Hypothalamus (tissue), 51 donors: Measurements from ENCODE around the gene CADPS2.
A peak's percentile ranks its signal among the peaks of the same experiment; 100 is the strongest.

ENCODE experiments used
- DNase-seq, 51 donors: peaks; one replicate each; lab custom pipeline; 2025; lab: John Stamatoyannopoulos, UW

CADPS2 gene

DNA sequence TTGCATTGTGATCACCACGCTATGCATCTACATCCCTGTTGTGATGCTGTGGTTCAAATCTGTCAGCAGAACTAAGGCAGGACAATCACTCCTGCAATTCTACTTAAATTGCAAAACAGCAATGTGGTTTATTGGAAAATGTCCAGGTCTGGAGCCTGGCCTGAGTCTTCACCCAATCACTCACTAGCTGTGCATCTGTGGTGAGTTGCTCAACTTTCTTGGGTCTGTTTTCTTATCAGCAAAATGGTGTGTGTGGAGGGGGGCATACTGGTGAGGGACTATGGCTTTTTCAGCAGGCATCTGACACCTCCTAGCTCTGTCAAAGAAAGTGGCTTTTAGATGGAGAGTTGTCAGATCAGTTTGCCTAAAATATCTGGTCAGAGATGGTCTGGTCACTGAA is 473.4 kb downstream of the CADPS2 start:
- DNase-seq: no peak

DNA sequence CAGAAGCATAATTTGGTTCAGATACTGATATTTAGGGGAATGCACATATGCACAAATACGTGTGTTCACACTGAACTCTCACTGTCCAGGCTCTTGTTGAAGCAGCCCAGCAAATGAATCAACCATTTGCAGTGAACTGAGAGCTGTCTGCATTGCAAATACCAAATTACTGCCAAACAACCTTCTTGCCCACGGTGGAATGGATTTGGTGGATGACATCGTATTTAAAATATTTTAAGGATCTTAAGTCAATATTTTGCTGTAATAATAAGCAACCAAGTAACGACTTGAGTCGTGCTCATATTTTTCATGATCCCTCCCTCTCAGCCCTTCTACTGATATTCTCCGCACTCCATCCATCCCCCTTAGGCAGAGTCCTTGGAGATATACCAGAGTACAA is 473.8 kb downstream of the CADPS2 start:
- DNase-seq: no peak

DNA sequence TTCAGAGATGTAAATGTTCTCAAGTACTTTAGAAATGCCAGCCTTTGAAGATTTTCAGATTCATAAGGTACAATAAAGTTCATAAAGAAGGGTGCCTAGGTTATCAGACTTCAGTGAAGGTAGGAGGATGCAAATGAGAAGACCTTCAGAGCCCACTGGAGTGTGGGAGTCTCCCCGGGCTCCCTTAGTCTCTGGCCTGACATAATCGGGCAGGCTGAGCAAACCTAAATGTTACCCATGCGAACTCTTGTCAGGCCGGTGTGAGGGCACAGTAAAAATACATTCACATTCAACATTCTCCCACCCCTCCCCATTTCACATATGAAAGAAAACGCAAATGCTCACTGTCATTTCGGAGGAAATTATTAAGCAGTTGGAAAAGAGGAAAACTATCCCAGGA is 479.1 kb downstream of the CADPS2 start:
- no peak for DNase-seq

DNA sequence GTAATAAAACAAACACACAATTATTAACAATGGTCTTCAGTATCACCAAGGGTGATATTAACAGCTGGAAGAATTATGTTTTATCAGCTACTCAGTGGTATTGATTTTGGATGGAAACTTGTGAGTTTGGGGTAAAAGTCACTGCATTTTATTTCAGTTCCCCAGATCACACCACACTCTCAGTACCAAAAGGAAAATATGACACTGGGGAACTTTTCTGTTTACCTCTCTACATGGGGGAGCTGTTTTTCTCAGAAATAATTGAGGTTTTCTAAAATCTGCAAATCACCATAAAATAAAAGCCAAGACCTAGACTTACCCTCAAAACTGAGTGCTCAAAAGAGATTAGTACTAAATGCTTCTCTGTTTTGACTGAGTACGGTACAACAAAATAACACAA is 483.1 kb downstream of the CADPS2 start:
- no peak for DNase-seq

DNA sequence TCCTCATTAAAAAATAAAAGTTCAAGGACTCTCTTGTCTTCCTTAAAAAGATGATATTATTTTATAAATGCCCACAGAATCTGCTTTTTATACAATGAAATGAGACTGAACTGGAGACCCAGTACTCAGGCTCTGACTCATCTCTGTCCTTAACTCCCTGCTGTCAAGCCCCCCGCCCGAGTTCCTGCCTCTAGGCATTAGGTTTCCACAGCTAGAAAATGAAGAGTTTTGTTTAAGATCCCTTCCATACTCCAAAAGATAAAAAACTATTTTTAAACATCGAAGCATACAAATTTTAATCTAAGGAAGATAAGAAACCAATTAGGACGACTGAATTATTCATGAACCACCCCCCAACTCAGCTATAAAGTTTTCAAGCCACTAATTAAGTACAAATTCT is 484.0 kb downstream of the CADPS2 start:
- no peak for DNase-seq

DNA sequence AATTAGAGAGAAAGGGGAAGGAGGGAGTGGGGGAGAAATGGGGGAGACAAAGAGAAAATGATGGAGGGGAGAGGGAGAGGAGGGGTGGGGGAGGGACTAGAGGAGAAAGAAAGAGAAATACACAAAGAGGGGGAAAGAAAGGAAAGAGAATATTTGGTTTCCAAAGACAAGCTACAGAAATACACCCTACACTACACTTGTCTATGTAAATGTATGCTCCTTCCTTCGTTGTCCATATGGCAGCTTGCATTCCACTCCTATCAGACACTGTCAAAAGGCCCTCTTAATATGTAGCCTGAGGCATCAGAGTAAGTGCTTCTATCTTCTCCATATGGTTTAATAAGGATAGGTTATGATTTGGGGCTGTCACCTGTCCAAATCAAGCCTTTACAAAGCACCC is 488.9 kb downstream of the CADPS2 start:
- no peak for DNase-seq

DNA sequence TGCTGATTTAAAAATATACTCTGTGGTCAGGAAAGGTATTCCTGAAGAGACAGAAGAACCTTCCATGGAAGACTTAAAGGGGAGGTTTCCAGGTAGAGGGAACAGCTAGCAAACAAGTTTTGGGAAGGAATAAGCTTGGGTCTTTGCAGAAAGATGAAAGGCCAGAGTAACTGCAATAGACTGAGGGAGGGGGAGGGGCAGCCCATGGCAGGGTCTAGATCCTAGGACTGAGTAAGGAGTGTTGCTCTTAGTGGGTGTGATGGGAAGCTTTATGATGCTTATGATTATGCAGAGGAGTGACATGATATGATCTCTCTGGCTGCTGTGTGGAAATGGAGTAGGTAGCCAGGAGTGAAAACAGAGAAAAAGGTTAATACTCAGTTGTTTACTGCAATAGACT is 491.7 kb downstream of the CADPS2 start:
- no peak for DNase-seq

DNA sequence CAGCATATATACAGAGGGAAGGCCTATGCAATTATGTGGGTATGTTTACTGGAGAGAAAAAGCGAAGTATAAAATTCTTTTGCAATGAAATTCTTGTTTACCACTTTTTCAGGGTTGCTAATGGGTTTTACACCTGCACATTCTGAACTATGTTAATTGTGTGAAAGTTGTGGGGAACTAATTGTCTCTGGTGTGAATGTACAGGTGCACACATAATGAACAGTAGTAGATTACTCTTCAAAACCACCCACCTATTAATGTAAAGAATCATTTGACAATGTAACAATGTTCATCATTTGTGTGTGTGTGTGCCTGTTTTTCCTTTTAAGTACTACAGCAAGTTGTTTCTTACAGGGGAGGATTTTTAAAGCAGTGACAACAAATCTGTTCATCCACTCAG is 501.7 kb downstream of the CADPS2 start:
- no peak for DNase-seq

DNA sequence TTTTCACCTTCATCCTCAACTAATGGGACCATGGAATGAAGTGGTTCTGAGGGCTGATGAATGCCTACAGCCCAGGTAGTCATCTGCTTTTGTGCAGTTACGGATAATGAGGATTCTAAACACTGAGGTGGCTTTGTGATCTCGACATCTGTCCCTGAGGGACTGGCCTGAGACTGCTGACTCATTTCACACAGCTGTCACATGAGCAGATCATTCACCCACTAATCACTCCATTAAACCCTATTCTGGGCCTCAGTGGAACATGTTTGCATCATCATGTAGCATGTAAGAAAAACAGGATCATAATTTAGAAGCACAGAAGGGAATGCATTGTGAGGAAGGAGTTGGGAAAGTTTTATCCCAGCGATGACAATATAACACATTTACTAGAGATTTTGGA is 502.3 kb downstream of the CADPS2 start:
- no peak for DNase-seq

DNA sequence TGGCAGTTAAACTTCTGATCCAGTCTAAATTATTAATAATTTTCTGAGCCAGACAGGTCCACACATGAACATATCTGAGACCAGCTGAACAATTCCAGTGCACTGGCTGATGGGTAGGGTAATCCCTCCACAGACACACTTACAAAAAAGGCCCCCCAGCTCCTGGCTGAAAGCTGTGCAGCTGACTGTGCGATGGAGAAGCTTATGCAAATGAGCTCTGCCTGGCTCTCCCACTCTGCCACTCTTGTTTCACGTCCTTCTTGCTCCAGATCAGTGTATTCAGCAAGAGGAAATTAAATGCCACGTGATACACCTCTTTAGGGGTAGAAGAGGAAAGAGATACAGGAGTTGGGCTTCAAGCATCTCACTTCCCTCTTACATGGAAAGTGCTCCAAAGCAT is 505.3 kb downstream of the CADPS2 start:
- peak in 1 of 51 donors; percentile 0 for DNase-seq

DNA sequence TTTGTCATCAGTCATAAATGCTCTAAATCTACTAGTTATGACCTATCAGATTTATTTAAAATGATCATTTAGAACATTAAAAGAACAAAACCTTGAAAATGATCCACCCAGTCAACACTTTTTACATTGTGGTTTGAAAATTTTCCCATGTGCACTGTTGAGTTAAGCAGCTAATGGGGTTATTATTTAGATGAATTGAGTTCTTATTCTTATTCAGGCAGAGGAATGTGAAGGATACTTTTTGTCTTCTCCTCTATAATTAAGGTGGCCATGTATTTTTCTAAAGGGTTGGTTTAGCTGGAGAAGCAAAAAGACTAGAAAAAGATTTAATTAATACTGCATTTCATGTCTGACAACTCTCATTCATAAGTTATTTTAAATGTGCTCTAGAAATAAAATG is 506.8 kb downstream of the CADPS2 start:
- no peak for DNase-seq

DNA sequence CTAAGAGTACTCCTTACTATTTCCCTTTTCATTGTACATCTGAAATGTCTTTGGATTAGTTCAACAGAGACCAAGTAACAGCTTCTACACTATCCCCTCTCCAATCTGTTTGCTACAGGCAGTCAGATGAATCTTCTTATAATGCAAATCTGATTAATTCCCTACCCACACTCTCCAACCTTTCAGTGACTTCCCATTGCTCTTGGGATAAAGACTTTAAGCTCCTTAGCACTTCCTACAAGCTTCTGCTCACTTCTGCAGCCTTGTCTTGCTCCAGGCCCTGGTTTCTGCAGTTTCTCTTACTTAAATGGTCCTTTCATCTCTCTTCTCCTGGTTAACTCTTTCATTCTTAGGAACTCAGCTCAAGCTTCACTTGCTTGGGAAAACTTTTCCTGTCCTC is 516.5 kb downstream of the CADPS2 start:
- DNase-seq: no peak

DNA sequence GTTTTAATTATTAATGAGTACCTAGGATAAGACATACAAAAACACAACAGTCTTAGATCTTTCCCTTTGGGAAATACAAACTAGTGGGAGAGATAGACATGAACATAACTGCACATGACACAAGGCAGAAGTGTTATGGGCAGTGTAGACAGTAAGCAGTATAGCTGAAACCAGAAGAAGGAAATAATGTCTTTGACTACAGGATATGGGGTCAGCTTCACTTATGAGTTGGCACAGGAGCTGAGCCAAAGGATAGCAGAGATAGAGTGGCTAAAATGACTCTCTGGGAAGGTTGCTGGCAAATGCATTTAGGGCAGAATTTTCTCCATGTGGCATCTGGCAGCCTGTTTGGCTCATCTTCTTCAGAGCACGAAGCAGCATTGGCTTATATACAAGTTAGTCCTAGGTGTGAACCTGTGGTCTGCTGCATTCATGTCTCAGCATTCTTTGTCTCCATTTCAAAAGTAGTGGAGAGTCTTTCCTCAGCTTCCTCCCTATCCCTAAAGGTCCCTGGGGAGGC is 521.4 kb downstream of the CADPS2 start:
- no peak for DNase-seq

DNA sequence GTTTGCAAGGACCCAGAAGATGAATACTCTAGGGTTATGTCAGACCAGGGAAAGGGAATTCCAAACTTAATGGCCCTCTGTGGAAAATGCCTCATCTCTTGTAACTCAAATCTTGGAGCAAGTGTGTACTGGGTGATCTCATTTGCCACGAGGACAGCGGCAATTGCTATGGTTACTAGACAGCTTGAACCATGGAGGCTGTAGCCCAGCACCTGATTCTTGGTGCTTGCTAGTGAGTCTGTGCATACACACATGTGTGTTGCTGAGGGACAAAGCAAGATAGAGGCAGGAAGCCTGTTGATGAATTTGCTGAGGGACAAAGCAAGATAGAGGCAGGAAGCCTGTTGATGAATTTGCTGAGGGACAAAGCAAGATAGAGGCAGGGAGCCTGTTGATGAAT is 523.1 kb downstream of the CADPS2 start:
- no peak for DNase-seq

DNA sequence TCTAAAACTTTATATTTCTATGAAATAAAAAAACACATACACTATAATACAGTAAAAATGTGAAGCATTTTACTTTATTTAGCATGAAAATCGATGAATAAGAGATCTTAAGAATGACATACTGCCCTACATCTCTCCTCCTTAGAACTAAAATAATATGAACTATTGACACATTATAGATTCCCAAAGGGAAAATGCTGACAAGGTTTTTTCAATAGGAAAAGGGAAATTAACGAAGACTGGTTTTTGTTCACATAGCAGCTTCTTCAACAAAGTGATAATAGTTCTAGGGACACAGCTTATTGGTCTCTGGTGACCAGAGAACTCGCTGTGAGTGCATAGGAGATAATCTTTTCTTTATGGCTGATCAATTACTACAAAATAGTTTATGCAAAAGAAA is 523.8 kb downstream of the CADPS2 start:
- DNase-seq: no peak

DNA sequence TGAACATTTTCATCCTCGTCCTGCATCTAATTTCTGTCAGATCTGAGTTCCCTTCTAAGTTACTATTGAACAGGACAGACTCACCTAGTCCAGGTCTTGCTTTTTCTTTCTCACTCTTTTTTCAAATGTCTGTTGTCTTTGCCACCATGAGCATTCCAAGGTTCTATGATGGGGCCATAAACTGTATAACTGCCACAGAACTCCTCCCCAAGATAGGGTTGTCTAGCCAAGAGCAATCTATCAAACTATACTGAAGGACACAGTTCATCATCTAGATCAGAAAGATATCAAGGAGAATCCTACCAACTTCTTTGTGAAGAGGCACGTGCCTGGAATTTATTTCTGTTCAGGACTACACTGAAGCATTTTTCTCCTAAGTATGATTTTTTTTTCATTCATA is 531.6 kb downstream of the CADPS2 start:
- DNase-seq: no peak

DNA sequence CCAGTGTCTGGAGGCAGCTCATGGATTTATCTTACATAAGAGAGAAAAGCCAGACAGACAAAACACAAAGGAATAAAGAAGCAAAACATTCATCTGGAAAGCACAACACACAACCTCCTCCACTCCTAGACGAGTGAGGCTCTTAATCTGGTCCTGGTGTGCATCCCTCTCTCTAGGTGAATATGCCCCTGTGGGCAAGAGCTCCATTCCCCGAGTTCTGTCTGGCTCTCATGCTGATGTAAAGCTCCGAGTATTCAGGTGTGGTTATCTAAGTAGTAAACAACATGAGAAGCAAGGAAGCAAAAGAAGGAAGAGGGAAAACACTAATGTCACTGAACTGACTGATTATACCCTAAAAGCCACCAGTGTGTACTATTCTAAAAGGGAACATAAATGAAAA is 533.8 kb downstream of the CADPS2 start:
- DNase-seq: no peak

DNA sequence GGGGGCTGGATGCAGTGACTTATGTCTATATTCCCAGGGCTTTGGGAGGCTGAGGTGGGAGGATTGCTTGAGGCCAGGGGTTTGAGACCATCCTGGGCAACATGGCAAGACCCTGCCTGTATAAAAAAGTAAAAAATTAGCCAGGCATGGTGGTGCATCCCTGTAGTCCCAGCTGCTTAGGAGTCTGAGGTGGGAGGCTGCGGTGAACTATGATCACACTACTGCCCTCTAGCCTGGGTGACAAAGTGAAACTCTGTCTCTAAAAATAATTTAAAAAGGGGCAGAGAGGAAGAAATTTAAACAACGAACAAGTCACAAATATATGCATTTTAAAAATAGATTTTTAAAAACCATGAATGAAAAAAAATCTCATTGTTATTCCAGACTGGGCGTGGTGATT is 535.6 kb downstream of the CADPS2 start:
- no peak for DNase-seq

DNA sequence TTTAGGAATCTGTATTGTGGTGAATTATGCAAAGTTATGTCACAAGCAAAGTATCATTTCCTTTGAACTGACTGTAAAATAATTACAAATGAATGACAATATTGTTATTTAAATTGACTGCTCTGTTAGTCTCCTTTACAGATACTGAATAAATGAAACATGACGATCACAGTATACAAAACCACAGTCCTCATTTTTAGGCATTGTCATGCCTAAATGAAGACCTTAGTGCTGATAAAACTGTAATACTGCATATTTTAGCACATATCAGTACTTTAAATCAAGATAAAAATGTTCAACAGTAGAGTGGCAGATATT is 542.0 kb downstream of the CADPS2 start:
- DNase-seq: no peak

DNA sequence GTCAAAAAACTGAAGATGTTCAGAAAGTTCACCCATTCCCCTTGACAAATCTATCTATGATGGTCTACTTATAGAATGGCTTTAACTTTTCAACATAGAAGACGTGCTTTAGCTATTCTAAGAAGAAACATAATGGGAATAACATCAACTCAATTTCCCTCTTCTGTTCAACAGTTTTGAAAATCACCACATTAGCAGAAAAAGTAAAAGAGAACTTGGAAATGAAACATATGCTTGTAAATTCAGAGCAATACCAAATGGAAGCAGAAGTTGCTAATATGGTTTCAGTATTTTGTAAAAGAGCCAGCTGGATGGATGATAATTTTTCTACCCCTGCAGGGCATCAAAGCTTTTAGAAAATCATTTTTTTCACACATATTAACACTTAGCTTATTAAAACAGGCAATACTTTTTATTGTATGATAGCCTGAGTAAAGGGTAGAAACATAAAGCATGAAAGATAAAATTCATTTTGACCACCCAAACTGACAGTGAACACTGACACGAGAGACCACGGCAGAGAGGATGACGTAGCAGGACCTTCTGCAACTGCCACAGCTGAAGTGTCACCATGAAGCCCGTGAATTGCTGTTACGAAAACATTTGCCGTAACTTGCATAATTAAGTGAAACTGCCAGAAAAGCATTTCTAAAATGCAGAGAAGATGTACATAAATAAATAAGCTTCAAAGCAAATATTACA is 542.5 kb downstream of the CADPS2 start:
- DNase-seq: no peak

DNA sequence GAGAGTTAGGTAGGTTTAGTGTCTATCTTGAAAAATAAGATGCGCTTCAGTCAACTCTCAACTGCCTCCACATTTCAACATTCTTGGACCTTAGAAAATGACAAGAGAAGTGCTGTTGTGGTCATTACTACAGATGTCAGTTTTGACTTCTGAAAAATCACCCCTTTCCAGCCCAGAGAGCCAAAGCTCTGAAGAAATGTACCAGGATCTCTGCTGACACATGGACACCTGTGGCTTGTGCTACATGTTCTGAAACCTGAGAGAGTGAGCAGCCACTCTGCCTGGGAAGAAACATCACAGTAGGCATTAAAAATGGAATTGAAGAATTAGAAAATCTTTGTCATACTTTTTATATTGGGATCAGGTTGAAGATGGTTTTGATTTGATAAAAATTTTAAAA is 545.8 kb downstream of the CADPS2 start:
- no peak for DNase-seq

DNA sequence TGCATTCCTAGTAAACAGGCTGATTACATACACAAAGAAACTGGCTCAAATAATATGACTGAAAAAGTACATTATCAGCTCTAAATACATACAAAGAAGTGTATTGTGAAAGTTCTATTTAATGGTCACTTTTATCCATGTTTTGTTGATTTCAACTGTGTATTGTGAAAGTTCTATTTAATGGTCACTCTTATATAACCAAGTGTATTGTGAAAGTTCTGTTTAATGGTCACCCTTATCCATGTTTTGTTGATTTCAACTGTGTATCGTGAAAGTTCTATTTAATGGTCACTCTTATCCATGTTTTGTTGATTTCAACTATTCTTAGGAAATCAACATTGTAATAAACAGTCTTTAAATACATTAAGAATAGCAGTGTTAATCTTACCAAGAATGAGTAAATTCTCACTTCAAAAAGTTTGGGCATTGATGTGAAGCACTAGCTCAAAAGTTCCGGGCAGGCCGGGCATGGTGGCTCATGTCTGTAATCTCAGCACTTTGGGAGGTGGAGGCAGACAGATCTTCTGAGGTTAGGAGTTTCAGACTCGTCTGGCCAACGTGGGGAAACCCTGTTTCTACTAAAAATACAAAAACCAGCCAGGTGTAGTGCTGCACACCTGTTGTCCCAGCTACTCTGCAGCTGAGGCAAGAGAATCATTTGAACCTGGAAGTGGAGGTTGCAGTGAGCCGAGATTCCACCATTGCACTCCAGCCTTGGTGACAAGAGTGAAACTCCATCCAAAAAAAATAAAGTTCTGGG is 546.9 kb downstream of the CADPS2 start:
- DNase-seq: no peak

DNA sequence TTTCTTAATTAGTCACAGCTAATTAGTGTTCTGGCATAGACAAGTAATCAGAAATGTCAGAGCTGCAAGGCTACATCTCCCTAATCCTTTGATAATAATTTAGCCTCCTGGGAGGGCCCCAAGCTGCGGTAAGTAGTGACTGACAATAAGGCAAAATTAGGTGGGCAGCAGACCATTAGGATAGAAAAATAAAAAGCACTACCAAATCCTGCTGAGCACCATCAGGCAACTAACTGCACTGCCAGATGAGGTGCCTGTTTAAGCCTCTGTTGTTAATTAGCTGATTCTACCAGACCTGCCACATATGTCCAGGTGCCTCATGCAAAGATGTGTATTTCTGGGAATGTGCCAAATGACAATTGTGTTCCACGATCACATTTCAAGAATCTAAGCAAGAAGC is 549.2 kb downstream of the CADPS2 start:
- no peak for DNase-seq
